ENCODE data around the gene UTP3.
A peak's percentile ranks its signal among the peaks of the same experiment; 100 is the strongest.
"Not testable (repeated sequence)": the region's sequence is repeated elsewhere in the genome, so short reads cannot be mapped to it uniquely, and the experiment has no call there.

Gene UTP3, protein sequence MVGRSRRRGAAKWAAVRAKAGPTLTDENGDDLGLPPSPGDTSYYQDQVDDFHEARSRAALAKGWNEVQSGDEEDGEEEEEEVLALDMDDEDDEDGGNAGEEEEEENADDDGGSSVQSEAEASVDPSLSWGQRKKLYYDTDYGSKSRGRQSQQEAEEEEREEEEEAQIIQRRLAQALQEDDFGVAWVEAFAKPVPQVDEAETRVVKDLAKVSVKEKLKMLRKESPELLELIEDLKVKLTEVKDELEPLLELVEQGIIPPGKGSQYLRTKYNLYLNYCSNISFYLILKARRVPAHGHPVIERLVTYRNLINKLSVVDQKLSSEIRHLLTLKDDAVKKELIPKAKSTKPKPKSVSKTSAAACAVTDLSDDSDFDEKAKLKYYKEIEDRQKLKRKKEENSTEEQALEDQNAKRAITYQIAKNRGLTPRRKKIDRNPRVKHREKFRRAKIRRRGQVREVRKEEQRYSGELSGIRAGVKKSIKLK

DNA sequence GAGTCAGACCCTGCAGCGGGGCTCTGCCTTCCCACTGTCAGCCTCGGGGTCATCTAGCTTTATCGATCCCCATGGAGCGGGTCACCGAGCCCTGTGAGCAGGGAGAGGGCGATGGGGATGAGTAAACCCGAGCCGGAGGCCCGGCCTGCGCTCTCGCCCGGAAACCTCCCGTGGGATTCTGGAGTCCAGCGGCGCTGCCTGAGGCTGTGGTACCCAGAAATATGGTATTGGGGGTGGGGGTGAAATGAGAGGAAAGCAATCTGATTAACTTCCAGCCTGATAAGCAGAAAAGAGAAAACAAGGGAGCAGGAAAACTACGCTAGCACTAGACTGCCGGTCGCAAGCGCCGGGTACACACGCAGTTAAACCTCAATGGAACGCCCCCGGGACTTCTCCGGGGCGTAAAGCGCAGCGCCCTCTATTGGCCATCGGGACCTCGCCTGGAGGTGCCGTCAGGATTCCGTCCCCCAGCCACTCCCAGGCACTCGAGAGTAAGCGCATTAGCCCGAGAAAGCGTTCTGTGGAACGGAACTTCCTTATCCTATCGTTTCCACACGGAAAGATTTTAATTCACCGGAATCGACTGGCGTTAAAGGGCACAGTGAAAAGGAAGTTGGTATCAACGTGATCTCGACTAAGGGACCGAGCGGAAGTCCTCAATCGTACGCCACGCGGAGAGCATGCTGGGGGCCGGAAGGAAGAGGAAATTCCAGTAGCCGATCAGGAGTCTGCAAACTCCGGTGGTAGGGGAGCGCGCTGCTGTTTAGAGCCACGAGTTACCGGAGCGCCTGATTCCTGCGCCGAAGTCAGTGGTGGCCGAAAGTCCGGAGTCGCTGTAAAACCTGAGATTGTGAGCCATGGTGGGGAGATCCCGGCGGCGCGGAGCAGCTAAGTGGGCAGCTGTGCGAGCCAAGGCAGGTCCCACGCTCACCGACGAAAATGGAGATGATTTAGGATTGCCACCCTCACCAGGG lies at the start of gene UTP3:
Gene UTP3, plus strand, starts transcription at position 712 of the 974 bp plus-strand sequence. Its CDS starts 146 bp downstream, at position 858.
- Histone ChIP-seq H3K4me1 (ENCODE audit: control insufficient read depth, low read depth, low read length) (peaks cover 12% of the 10 kb centered on the region), H3K9ac (ENCODE audit: low read length) (peak within 1 kb of the TSS; percentile 91), H3K36me3 (ENCODE audit: control insufficient read depth, low read depth, low read length) (peaks cover 9% of the 10 kb centered on the region), H3K27me3 (ENCODE audit: control insufficient read depth, insufficient read depth, low read length) (no peaks in the 10 kb centered on the region), H3K9me3 (ENCODE audit: control insufficient read depth, low read depth, low read length) (no peaks in the 10 kb centered on the region), H3K27ac (ENCODE audit: low read length) (peak within 1 kb of the TSS; percentile 86), H3K4me3 (ENCODE audit: low read length) (peak within 1 kb of the TSS; percentile 96)

DNA sequence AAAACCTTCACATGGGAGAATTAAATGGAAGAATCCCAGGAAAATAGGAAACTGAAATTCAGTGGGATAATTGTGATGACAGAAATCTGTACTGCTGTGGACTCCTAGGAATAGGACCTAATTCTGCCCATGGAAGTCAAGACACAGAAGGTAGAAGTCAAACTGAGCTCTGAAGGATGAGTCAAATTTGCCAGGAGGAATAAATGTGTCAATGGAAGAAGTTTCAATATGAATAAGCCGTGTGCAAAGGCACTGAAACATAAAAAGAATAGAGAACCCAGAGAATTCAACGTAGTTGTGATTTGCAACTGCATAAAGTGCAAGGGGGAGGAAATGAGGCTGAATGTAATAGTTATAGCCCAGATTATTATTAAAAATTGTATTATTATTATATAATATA lies 48.1 kb upstream of the UTP3 start:
- no peaks in the 10 kb centered on the region for H3K9me3 ChIP-seq (ENCODE audit: control insufficient read depth, low read depth, low read length)
- H3K9ac ChIP-seq (ENCODE audit: low read length), result no peak overlapping the region
- no peak overlapping the region for H3K27ac ChIP-seq (ENCODE audit: low read length)
- no peaks in the 10 kb centered on the region for H3K27me3 ChIP-seq (ENCODE audit: control insufficient read depth, insufficient read depth, low read length)
- no peaks in the 10 kb centered on the region for H3K36me3 ChIP-seq (ENCODE audit: control insufficient read depth, low read depth, low read length)
- H3K4me3 ChIP-seq (ENCODE audit: low read length), result no peak overlapping the region
- H3K4me1 ChIP-seq (ENCODE audit: control insufficient read depth, low read depth, low read length), result no peaks in the 10 kb centered on the region

DNA sequence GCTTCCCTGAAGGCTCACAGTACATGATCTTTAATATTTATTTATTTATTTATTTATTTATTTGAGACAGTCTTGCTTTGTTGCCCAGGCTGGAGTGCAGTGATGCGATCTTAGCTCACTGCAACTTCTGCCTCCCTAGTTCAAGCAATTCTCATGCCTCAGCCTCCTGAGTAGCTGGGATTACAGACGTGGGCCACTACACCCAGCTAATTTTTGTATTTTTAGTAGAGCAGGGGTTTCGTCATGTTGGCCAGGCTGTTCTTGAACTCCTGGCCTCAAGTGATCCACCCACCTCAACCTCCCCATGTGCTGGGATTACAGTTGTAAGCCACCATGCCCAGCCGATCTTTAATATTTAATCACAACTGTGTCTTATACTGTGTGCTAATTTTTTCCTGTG lies 37.6 kb upstream of the UTP3 start:
- not testable (repeated sequence) for H3K27me3 ChIP-seq (ENCODE audit: control insufficient read depth, insufficient read depth, low read length); H3K4me1 ChIP-seq (ENCODE audit: control insufficient read depth, low read depth, low read length); H3K9ac ChIP-seq (ENCODE audit: low read length); H3K27ac ChIP-seq (ENCODE audit: low read length); H3K9me3 ChIP-seq (ENCODE audit: control insufficient read depth, low read depth, low read length); H3K36me3 ChIP-seq (ENCODE audit: control insufficient read depth, low read depth, low read length); H3K4me3 ChIP-seq (ENCODE audit: low read length)

DNA sequence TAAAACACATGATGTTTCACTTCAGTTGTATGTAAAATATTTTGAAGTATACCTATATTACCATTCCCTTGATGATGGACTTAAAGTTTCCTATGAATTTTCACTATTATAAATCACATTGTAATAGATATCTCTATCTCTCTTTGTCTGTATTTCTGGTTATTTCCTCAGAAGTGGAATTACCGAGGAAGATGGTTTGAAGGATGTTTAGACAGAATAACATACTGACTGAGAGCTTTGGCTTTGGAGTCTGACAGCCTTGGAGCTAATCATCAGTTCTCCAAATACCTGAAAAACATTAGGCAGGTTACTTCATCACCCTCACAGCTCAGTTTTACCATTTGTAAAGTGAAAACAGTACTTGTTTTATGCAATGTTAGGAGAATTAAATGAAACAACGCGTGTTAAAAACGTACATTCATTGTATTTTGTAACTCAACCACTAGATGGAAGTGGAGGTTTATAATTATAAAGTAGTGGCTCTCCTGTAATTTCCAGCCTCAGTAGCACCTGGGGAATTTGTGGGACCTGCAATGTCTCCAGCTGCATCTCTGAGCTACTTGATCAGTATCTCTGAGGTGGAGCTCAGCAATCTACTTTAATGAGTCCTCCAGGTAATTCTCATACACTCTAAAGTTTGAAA lies 36.3 kb upstream of the UTP3 start:
- no peak overlapping the region for H3K4me3 ChIP-seq (ENCODE audit: low read length)
- H3K36me3 ChIP-seq (ENCODE audit: control insufficient read depth, low read depth, low read length), result no peaks in the 10 kb centered on the region
- no peaks in the 10 kb centered on the region for H3K9me3 ChIP-seq (ENCODE audit: control insufficient read depth, low read depth, low read length)
- H3K4me1 ChIP-seq (ENCODE audit: control insufficient read depth, low read depth, low read length), result no peaks in the 10 kb centered on the region
- no peaks in the 10 kb centered on the region for H3K27me3 ChIP-seq (ENCODE audit: control insufficient read depth, insufficient read depth, low read length)
- no peak overlapping the region for H3K9ac ChIP-seq (ENCODE audit: low read length)
- H3K27ac ChIP-seq (ENCODE audit: low read length), result no peak overlapping the region

DNA sequence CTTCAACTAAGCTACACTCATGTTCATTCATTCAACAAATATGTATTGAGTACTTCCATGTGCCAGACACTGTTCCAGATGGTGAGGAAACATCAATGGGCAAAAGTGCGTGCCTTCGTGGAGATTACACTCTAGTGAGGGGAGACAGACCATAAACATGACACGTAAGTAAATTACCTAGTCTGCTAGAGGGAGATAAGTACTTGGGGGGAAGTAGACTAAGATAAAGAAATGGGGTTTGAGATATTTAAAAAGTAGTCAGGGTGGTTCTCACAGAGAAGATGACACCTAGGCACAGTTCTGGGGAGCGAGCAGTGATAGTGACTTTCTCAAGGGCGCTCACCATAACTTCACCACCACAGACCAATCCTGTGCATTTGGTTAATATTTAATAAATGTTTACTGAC lies 33.7 kb upstream of the UTP3 start:
- Histone ChIP-seq H3K27ac (ENCODE audit: low read length) (no peak overlapping the region), H3K36me3 (ENCODE audit: control insufficient read depth, low read depth, low read length) (no peaks in the 10 kb centered on the region), H3K4me1 (ENCODE audit: control insufficient read depth, low read depth, low read length) (no peaks in the 10 kb centered on the region), H3K27me3 (ENCODE audit: control insufficient read depth, insufficient read depth, low read length) (no peaks in the 10 kb centered on the region), H3K4me3 (ENCODE audit: low read length) (no peak overlapping the region), H3K9me3 (ENCODE audit: control insufficient read depth, low read depth, low read length) (no peaks in the 10 kb centered on the region), H3K9ac (ENCODE audit: low read length) (no peak overlapping the region)

DNA sequence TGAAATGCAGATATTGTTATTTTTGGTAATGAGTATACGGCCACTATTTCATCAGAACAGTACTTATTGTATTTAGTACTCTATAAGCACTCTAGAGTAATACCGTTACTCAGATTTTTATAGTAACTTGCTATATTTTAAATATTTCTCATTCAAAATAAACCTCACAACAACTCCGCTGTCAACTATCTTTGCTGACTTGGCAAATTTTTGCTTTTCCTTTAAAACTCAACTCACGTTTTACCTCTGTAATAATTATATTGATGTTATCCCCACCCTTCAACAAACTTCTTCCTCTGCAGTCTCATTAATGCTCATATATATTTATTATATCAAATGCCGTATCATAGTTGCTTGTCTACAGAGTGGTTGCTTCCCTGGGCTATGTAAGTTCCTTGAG lies 31.0 kb upstream of the UTP3 start:
- Histone ChIP-seq H3K9me3 (ENCODE audit: control insufficient read depth, low read depth, low read length) (no peaks in the 10 kb centered on the region), H3K27ac (ENCODE audit: low read length) (no peak overlapping the region), H3K4me3 (ENCODE audit: low read length) (no peak overlapping the region), H3K36me3 (ENCODE audit: control insufficient read depth, low read depth, low read length) (no peaks in the 10 kb centered on the region), H3K4me1 (ENCODE audit: control insufficient read depth, low read depth, low read length) (no peaks in the 10 kb centered on the region), H3K9ac (ENCODE audit: low read length) (no peak overlapping the region), H3K27me3 (ENCODE audit: control insufficient read depth, insufficient read depth, low read length) (no peaks in the 10 kb centered on the region)

DNA sequence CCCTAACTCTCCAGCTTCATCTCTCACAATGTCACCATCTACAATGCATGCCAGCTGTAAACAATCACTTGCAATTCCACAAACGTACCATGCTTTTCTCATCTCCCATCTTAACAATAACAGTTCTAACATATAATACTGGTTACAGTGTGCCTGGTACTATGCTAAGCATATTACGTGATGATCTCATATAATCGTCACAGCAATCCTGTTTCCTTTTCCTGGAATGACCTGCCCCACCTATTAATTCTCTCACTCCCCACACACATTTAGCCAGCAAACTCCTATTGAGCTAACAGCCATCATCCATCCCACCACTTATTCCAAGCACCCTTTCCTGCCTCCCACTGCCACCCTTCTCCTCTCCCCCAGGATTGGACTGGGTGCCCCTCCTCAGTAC lies 29.9 kb upstream of the UTP3 start:
- H3K4me3 ChIP-seq (ENCODE audit: low read length), result no peak overlapping the region
- H3K9ac ChIP-seq (ENCODE audit: low read length), result no peak overlapping the region
- no peaks in the 10 kb centered on the region for H3K27me3 ChIP-seq (ENCODE audit: control insufficient read depth, insufficient read depth, low read length)
- no peaks in the 10 kb centered on the region for H3K4me1 ChIP-seq (ENCODE audit: control insufficient read depth, low read depth, low read length)
- no peak overlapping the region for H3K27ac ChIP-seq (ENCODE audit: low read length)
- no peaks in the 10 kb centered on the region for H3K36me3 ChIP-seq (ENCODE audit: control insufficient read depth, low read depth, low read length)
- no peaks in the 10 kb centered on the region for H3K9me3 ChIP-seq (ENCODE audit: control insufficient read depth, low read depth, low read length)

DNA sequence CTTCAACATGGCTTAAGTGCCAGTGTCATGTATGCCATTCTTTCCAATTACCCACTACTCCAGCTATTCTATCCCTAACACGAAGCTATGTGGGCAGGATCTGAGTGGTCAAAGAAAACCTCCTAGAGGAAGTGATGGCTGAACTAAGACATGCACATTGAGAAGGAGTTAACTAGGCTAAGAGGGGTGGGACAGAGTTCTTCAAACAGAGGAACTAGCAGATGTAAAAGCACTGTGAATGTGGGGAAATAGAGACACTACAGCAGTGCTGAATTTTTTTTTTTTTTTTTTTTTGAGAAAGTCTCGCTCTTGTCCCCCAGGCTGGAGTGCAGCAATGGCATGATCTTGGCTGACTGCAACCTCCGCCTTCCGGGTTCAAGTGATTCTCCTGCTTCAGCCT lies 28.2 kb upstream of the UTP3 start:
- Histone ChIP-seq H3K4me1 (ENCODE audit: control insufficient read depth, low read depth, low read length) (no peaks in the 10 kb centered on the region), H3K9me3 (ENCODE audit: control insufficient read depth, low read depth, low read length) (no peaks in the 10 kb centered on the region), H3K4me3 (ENCODE audit: low read length) (no peak overlapping the region), H3K9ac (ENCODE audit: low read length) (no peak overlapping the region), H3K27ac (ENCODE audit: low read length) (no peak overlapping the region), H3K27me3 (ENCODE audit: control insufficient read depth, insufficient read depth, low read length) (no peaks in the 10 kb centered on the region), H3K36me3 (ENCODE audit: control insufficient read depth, low read depth, low read length) (no peaks in the 10 kb centered on the region)

DNA sequence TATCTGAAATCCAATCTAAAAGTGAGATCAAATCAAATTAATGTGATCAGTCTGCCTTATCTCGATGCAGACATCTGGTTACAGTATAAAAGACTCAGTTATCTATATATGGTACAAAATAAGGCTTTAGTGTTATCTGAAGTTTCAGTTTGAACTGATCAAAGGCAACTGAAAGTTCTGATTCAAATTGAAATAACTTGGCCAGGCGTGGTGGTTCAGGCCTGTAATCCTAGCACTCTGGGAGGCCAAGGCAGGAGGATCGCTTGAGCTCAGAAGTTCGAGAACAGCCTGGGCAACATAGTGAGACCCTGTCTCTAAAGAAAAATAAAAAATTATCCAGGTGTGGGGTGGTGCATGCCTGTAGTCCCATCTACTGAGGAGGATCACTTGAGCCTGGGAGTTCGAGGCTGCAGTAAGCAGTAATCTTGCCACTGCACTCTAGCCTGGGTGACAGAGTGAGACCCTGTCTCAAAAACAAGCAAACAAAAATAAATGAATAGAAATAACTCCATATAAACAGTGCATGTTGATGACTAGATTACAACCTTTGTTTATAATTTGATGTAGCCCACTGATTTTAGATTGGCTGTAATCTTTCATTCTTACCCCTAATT lies 26.9 kb upstream of the UTP3 start:
- not testable (repeated sequence) for H3K36me3 ChIP-seq (ENCODE audit: control insufficient read depth, low read depth, low read length); H3K4me1 ChIP-seq (ENCODE audit: control insufficient read depth, low read depth, low read length); H3K4me3 ChIP-seq (ENCODE audit: low read length); H3K27ac ChIP-seq (ENCODE audit: low read length); H3K9ac ChIP-seq (ENCODE audit: low read length); H3K9me3 ChIP-seq (ENCODE audit: control insufficient read depth, low read depth, low read length); H3K27me3 ChIP-seq (ENCODE audit: control insufficient read depth, insufficient read depth, low read length)

DNA sequence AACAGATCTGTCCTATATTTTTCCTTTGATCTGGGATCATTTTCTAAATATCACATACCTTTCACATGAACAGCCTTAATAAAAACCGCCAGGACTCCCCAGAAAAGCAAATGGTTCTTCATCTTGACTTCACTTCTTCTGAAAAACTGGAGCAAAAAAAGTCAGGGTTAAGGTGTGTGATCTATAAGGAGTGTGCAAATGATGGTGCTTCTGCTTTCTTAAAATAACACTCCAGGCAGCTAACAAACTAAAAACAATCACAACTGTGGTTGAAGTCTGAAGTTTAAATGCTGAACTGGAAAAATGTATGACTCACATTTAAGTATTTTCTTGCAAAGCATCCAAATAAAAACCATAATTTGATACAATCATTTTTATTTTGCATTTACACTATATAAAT lies 22.0 kb upstream of the UTP3 start, which contains the start of gene JCHAIN:
Gene JCHAIN, minus strand, starts transcription at position 140 of the 400 bp plus-strand sequence. Its CDS starts 18 bp downstream, at position 122.
- H3K27ac ChIP-seq (ENCODE audit: low read length), result no peak within 1 kb of the TSS
- H3K9ac ChIP-seq (ENCODE audit: low read length), result no peak within 1 kb of the TSS
- H3K36me3 ChIP-seq (ENCODE audit: control insufficient read depth, low read depth, low read length), result no peaks in the 10 kb centered on the region
- H3K27me3 ChIP-seq (ENCODE audit: control insufficient read depth, insufficient read depth, low read length), result no peaks in the 10 kb centered on the region
- H3K4me1 ChIP-seq (ENCODE audit: control insufficient read depth, low read depth, low read length), result no peaks in the 10 kb centered on the region
- H3K9me3 ChIP-seq (ENCODE audit: control insufficient read depth, low read depth, low read length), result no peaks in the 10 kb centered on the region
- no peak within 1 kb of the TSS for H3K4me3 ChIP-seq (ENCODE audit: low read length)

Data from iPS-18a (cell line).